Tibial artery (tissue), 4 donors: ENCODE measurements around the gene KNOP1.

Experiments used
- DNase-seq, 2 donors: peaks; one replicate each; pipeline ENCODE4 v3.0.0-alpha.2; 2019
- H3K27ac ChIP-seq, 2 donors: fragments of 200-600 bp; sonication (generic) in 1 of 2; 1 replicate in 1 of 2; 2 replicates in 1 of 2; pipeline ENCODE4 v1.5.1; 2018 to 2019; ENCODE audit warnings: mild to moderate bottlenecking in 1 of 2
- H3K27me3 ChIP-seq, 2 donors: fragments of 200-600 bp; sonication (generic) in 1 of 2; one replicate each; pipeline versions ENCODE4 v1.5.1 to v1.6.0; 2016 to 2019
- H3K36me3 ChIP-seq, 3 donors: fragments of 200-600 bp; sonication (generic) in 2 of 3; one replicate each; pipeline ENCODE4 v1.5.1; 2016 to 2019; ENCODE audit warnings: mild to moderate bottlenecking in 2 of 3
- H3K4me1 ChIP-seq, 4 donors: fragments of 200-600 bp; sonication (generic) in 2 of 4; 1 replicate in 3 of 4; 2 replicates in 1 of 4; pipeline ENCODE4 v1.5.1; 2016 to 2019
- H3K4me3 ChIP-seq, 2 donors: fragments of 200-600 bp; sonication (generic) in 1 of 2; 1 replicate in 1 of 2; 2 replicates in 1 of 2; pipeline ENCODE4 v1.5.1; 2018 to 2019; ENCODE audit warnings: mild to moderate bottlenecking in 2 of 2
- H3K9me3 ChIP-seq, 3 donors: fragments of 200-600 bp; sonication (generic) in 1 of 3; one replicate each; pipeline ENCODE4 v1.5.1; 2016 to 2019
- intact Hi-C: fragments of 100-400 bp; cut with DNase I; formaldehyde crosslinking; loops from one replicate; pipeline ENCODE4 v1.15.0; 2023; ENCODE audit warnings: low total_unique reads
- TF ChIP-seq, protein P1 (sequence below), 2 experiments: fragments of 200-600 bp in 1 of 2; fragments of 450-650 bp in 1 of 2; IDR thresholded peaks; one replicate each; pipeline ENCODE4 v1.5.1; 2017 to 2019; ENCODE audit warnings: antibody characterized with exemption in 2 of 2, mild to moderate bottlenecking in 1 of 2, moderate library complexity in 1 of 2

The KNOP1 gene

DNA sequence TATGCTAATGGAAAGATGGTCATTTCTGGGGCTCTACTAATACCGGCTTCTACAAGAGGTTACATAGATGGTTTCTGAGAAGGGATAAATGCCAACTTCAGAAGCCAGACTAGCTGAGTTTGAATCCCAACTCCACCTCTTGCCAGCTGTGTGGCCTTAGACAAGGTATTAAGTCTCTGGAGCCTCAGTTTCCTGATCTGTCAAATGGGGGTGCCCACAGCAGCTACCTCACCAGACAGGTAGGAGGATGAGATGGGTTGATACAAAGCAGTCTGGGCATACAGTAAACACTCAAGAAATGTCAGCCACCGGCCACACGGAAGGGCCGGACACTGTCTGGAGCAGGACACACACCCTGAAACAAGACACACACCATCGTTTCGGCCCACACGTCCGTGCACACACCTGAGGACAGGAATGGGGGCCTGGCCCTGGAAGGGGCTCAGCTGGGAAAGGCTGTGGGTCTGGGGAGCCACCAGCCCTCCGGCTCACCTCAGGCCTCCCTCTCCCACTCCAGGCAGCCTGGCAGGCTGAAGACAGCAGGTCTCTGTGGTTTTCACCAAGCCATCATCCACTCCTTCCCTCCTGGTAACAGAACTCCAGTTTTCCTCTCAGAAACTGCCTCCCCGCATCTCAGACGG lies 5.5 kb downstream of the KNOP1 start:
- H3K36me3 ChIP-seq: peaks cover 9 to 68% (median 36%) of the 10 kb centered on the region in 3 donors
- H3K4me3 ChIP-seq: no peak overlapping the region
- H3K4me1 ChIP-seq: peaks cover 0 to 20% (median 16%) of the 10 kb centered on the region in 4 donors
- no peak overlapping the region for H3K27ac ChIP-seq
- intact Hi-C loops: loop anchor here (10.0 kb wide), 2 partner anchors 158 to 172 kb away; partner anchors contain the start of genes GPRC5B and VPS35L
- DNase-seq: no peak
- no peaks in the 10 kb centered on the region for H3K9me3 ChIP-seq
- H3K27me3 ChIP-seq: no peaks in the 10 kb centered on the region
- TF ChIP-seq, protein P1, sequence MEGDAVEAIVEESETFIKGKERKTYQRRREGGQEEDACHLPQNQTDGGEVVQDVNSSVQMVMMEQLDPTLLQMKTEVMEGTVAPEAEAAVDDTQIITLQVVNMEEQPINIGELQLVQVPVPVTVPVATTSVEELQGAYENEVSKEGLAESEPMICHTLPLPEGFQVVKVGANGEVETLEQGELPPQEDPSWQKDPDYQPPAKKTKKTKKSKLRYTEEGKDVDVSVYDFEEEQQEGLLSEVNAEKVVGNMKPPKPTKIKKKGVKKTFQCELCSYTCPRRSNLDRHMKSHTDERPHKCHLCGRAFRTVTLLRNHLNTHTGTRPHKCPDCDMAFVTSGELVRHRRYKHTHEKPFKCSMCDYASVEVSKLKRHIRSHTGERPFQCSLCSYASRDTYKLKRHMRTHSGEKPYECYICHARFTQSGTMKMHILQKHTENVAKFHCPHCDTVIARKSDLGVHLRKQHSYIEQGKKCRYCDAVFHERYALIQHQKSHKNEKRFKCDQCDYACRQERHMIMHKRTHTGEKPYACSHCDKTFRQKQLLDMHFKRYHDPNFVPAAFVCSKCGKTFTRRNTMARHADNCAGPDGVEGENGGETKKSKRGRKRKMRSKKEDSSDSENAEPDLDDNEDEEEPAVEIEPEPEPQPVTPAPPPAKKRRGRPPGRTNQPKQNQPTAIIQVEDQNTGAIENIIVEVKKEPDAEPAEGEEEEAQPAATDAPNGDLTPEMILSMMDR (IDR thresholded peaks at IDR 0.05): no peak

DNA sequence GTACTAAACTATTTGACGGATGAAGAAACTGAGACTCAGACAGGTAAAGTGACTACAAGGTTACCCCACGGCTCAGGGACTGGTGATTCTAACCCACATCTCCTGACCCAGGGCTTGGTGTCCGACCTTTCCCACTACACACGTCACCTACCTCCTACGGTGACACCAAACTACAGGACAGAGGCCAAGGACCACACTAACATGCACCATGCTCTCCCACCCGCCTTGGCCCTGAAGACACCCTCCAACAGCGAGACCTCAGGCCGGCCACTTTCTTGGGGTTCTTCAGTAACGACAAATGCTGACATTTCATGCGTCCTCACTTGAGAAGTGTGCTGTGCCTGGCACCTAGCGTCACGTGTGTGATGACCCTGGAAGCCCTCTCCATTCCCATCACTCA lies 6.4 kb downstream of the KNOP1 start:
- no peak for DNase-seq
- Histone ChIP-seq H3K4me3 (no peak overlapping the region), H3K4me1 (peaks cover 0 to 11% (median 7%) of the 10 kb centered on the region in 4 donors), H3K27ac (no peak overlapping the region), H3K9me3 (no peaks in the 10 kb centered on the region), H3K36me3 (peaks cover 11 to 73% (median 42%) of the 10 kb centered on the region in 3 donors), H3K27me3 (no peaks in the 10 kb centered on the region)
- TF ChIP-seq, protein P1 (IDR thresholded peaks at IDR 0.05): no peak
- intact Hi-C loops: loop anchor here (10.0 kb wide), 2 partner anchors 157 to 173 kb away; partner anchors contain the start of genes GPRC5B and VPS35L

DNA sequence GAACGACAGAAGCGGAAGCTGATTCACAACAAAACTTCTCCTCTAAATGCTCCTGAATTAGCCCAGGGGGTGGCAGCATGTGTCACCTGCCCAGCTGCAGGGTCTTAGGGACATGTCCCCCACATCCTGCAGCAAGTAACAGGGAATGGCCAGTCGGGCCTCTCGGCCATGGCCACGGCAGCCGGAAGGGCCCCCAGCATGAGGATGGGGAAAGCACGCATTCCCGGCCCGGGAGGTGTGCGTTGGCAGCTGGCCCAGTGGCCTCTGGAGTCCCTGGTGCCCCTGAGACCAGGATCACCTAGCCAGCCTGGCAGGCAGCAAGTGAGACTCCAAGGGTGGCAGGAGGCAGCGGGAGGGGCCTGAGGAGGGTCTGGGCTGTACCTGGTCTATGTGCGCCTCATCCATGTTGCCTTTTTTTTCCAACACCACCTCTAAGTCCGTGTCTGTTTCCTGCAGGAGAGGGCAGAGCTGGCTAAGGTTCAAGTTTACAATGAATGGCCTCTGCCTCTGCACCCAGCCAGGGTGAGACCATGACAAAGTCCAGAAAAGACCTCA lies 7.0 kb downstream of the KNOP1 start:
- Histone ChIP-seq H3K4me1 (peaks cover 0 to 6% (median 2%) of the 10 kb centered on the region in 4 donors), H3K27ac (no peak overlapping the region), H3K4me3 (no peak overlapping the region), H3K9me3 (no peaks in the 10 kb centered on the region), H3K27me3 (no peaks in the 10 kb centered on the region), H3K36me3 (peaks cover 15 to 78% (median 46%) of the 10 kb centered on the region in 3 donors)
- intact Hi-C loops: loop anchor here (10.0 kb wide), 2 partner anchors 156 to 174 kb away; partner anchors contain the start of genes GPRC5B and VPS35L
- no peak for DNase-seq
- TF ChIP-seq, protein P1 (IDR thresholded peaks at IDR 0.05): no peak

DNA sequence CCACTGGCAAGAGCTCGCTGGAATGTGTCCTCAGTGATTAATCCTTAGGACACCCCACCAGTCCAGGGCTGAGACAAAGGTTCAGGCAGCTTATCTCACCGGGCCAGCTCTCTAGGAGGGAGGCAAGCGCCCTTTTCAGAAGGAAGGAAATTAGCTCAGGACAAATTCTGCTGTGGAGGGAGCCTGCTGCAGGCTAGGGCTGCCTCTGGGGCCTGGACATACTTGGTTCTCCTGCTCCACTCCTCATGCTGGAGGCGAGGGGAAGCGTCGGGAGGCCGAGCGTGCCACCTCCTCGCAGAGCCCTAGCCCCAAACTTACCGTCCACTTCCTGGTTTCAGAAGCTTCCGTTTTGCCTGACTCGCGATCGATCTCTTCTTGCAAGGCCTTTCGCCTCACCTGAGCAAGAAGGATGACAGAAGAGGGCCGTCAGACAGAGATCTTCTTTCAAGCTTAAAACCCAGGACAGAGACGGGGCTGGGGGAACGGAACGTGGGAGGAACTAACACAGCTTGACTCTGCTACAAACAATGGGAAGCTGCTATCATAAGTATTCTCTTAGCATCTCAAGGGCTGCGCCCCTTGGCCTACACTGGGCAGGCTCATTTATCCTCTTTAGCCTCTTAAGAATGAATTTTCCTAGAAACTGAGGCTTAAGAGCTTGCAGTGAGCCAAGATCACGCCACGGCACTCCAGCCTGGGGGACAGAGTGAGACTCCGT lies 7.7 kb downstream of the KNOP1 start:
- H3K4me1 ChIP-seq: no peaks in the 10 kb centered on the region
- no peaks in the 10 kb centered on the region for H3K9me3 ChIP-seq
- H3K36me3 ChIP-seq: peaks cover 22 to 86% (median 53%) of the 10 kb centered on the region in 3 donors
- H3K27ac ChIP-seq: no peak overlapping the region
- intact Hi-C loops: loop anchor here (10.0 kb wide), 2 partner anchors 156 to 174 kb away; partner anchors contain the start of genes GPRC5B and VPS35L
- TF ChIP-seq, protein P1 (IDR thresholded peaks at IDR 0.05): no peak
- H3K4me3 ChIP-seq: no peak overlapping the region
- DNase-seq: no peak
- no peaks in the 10 kb centered on the region for H3K27me3 ChIP-seq

DNA sequence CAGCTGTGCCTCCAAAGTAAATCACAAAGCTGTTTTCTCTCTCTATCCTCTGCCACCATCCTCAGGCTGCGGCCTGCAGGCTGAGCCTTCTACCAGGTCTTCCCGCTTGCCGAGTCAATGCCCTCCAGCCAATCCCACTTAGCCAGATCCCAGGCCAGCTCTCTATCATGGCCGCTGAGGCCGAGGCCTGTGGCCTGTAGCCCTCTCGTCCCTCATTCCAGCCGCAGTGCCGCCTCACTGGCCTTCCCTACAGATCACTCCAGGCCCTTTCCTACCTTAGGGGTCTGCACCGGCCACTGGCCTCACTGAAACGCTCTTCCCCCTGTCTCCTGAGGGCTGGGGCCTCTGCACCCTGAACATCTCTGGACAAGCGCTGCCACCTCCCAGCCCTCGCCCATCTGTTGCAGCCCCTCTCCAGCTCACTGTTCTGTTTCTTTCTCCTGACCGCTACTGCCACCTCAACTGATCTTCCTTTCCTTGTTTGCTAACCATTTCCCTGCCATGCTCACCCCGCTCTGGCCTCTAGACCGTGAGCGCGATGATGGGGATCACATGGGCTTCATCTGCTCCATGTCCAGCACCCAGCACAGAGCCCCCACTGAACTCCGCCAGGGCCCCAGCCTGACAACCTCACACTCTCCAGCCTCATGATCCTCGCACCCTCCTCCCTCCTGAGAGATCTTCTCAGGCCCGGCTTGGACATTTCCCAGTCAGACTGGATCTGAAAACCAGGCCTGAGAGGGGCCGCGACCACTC lies 8.5 kb downstream of the KNOP1 start:
- TF ChIP-seq, protein P1 (IDR thresholded peaks at IDR 0.05): no peak
- H3K27me3 ChIP-seq: no peaks in the 10 kb centered on the region
- intact Hi-C loops: loop anchor here (10.0 kb wide), 2 partner anchors 155 to 175 kb away; partner anchors contain the start of genes GPRC5B and VPS35L
- no peak overlapping the region for H3K4me3 ChIP-seq
- DNase-seq: no peak
- H3K4me1 ChIP-seq: no peaks in the 10 kb centered on the region
- no peaks in the 10 kb centered on the region for H3K9me3 ChIP-seq
- H3K27ac ChIP-seq: no peak overlapping the region
- H3K36me3 ChIP-seq: peaks cover 30 to 91% (median 60%) of the 10 kb centered on the region in 3 donors
